GM12865 (cell line): Measurements from ENCODE around the gene SCAMP4.

ENCODE experiments used
- DNase-seq: peaks from one replicate; pipeline ENCODE4 v3.0.0; 2010; ENCODE audit warnings: low read depth
- H3K4me3 ChIP-seq: 2 replicates; pipeline ENCODE4 v1.5.1; 2011; ENCODE audit warnings: mild to moderate bottlenecking, low read depth, low read length, control low read depth
- CTCF ChIP-seq: IDR thresholded peaks from 2 replicates; pipeline ENCODE4 v1.5.1; 2011; ENCODE audit warnings: low read length, control low read depth, low read depth, inconsistent platforms; ENCODE audit not compliant: insufficient read depth; ENCODE audit errors: missing control alignments

SCAMP4 gene

GRCh38 chr19:1943661-1944087 lies 38.5 kb downstream of the SCAMP4 start:
- peak overlapping the region; percentile 74 for H3K4me3 ChIP-seq
- no peak for DNase-seq
- no peak for TF ChIP-seq CTCF

GRCh38 chr19:1944088-1944915 lies 39.1 kb downstream of the SCAMP4 start:
- H3K4me3 ChIP-seq = peak overlapping the region; percentile 74; the same call in 1 of the 2 replicates
- TF ChIP-seq CTCF = no peak
- DNase-seq = no peak

- TF ChIP-seq CTCF = no peak
- H3K4me3 ChIP-seq = no peak overlapping the region
Measured at GRCh38 chr19:1944916-1945561, 39.8 kb downstream of the SCAMP4 start.

GRCh38 chr19:1945899-1946298 lies 40.7 kb downstream of the SCAMP4 start:
- peak; percentile 47 for TF ChIP-seq CTCF
- H3K4me3 ChIP-seq = no peak overlapping the region
- no peak for DNase-seq

More at GRCh38 chr19:1944916-1945561, 39.8 kb downstream of the SCAMP4 start:
- DNase-seq = no peak

- no peak overlapping the region for H3K4me3 ChIP-seq
- no peak for TF ChIP-seq CTCF
- DNase-seq = no peak
Measured at GRCh38 chr19:1947651-1948209, 42.5 kb downstream of the SCAMP4 start.

- DNase-seq = no peak
- H3K4me3 ChIP-seq = no peak overlapping the region
- no peak for TF ChIP-seq CTCF
Measured at GRCh38 chr19:1949304-1950101, 44.3 kb downstream of the SCAMP4 start.
